ENCODE results near the gene CDKN1B.

DNA sequence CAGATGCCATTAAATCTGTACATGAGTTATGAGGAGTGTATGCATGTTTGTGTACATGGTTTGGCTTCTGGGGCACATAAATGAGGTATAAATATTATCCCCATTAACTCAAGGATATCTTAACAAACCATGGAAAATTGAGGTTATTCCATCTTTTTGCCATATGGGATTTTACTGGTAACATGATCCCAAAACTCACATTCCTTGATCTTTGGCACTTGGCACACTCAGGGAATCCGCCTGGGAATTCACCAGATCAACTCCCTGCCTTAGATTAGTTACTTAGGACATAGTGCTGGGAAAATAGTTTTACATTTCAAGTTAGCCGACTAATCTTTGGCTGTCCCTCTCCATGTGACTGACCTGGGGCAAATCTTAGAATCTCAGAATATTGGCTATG lies 16.9 kb downstream of the CDKN1B start:
- no peak for TF ChIP-seq POLR2A (IDR thresholded peaks at IDR 0.05)
- TF ChIP-seq, protein P1, sequence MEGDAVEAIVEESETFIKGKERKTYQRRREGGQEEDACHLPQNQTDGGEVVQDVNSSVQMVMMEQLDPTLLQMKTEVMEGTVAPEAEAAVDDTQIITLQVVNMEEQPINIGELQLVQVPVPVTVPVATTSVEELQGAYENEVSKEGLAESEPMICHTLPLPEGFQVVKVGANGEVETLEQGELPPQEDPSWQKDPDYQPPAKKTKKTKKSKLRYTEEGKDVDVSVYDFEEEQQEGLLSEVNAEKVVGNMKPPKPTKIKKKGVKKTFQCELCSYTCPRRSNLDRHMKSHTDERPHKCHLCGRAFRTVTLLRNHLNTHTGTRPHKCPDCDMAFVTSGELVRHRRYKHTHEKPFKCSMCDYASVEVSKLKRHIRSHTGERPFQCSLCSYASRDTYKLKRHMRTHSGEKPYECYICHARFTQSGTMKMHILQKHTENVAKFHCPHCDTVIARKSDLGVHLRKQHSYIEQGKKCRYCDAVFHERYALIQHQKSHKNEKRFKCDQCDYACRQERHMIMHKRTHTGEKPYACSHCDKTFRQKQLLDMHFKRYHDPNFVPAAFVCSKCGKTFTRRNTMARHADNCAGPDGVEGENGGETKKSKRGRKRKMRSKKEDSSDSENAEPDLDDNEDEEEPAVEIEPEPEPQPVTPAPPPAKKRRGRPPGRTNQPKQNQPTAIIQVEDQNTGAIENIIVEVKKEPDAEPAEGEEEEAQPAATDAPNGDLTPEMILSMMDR (IDR thresholded peaks at IDR 0.05): no peak

All from adrenal gland (tissue), 5 donors.